Measurements from ENCODE around the gene SNX10.

- no peak for TF ChIP-seq CEBPB (IDR thresholded peaks at IDR 0.05)
- TF ChIP-seq NFIC (IDR thresholded peaks at IDR 0.05) = no peak
- no peak for TF ChIP-seq EP300 (IDR thresholded peaks at IDR 0.05; ENCODE audit: borderline replicate concordance)
- TF ChIP-seq MAX (IDR thresholded peaks at IDR 0.05) = no peak
- no peak for TF ChIP-seq EGR1 (IDR thresholded peaks at IDR 0.05)
- no peak for TF ChIP-seq USF1 (IDR thresholded peaks at IDR 0.05)
These were observed 75.6 kb downstream of the SNX10 start for GRCh38 chr7:26367219-26367711.

Data from Ishikawa (cell line).